Right renal pelvis (tissue), 4 donors: ENCODE measurements around the gene OR52N1. TPM values are rescaled to one million over a fixed set of nuclear protein-coding genes. Genes with fewer than 3 reads are reported as not detected.

Experiments
- polyA plus RNA-seq, 4 donors: library from polyadenylated mRNA; unstranded; fragments of 120-200 nt; gene quantifications; one replicate each; pipeline ENCODE4 v1.2.1, GENCODE V29; 2013; ENCODE audit not compliant: insufficient read length in 4 of 4

The OR52N1 gene
- polyA plus RNA-seq, 4 donors: not detected

Other genes starting within 250 kb of the OR52N1 start
- not detected for gene OR52H1, start 242.7 kb downstream of the OR52N1 start, polyA plus RNA-seq
- under 1 TPM in 1 of 4 donors, not detected in 3; 0.05 TPM for gene OR52B6, start 210.4 kb downstream of the OR52N1 start, polyA plus RNA-seq
- 10 to 100 TPM; 16.9 to 73.5 (median 39.6) TPM for gene TRIM6, start 194.6 kb downstream of the OR52N1 start, polyA plus RNA-seq
- gene TRIM34, start 166.3 kb downstream of the OR52N1 start, polyA plus RNA-seq: 10 to 100 TPM in 3 of 4 donors, 1 to 10 TPM in 1; 8.2 to 12.7 (median 11.5) TPM
- gene TRIM5, start 106.2 kb downstream of the OR52N1 start, polyA plus RNA-seq: 10 to 100 TPM; 34.8 to 46.9 (median 41.6) TPM
- gene TRIM22, start 101.5 kb downstream of the OR52N1 start, polyA plus RNA-seq: 10 to 100 TPM in 1 of 4 donors, 1 to 10 TPM in 3; 6.9 to 10.6 (median 7.9) TPM
- gene OR56B1, start 54.8 kb downstream of the OR52N1 start, polyA plus RNA-seq: not detected
- not detected for gene OR52N4, start 37.0 kb downstream of the OR52N1 start, polyA plus RNA-seq
- not detected for gene OR52N5, start 7.9 kb downstream of the OR52N1 start, polyA plus RNA-seq
- not detected for gene OR52N2, start 17.7 kb upstream of the OR52N1 start, polyA plus RNA-seq
- not detected for gene OR52E6, start 50.6 kb upstream of the OR52N1 start, polyA plus RNA-seq
- not detected for gene OR52E8, start 66.4 kb upstream of the OR52N1 start, polyA plus RNA-seq
- under 1 TPM in 1 of 4 donors, not detected in 3; 0.03 TPM for gene OR52E4, start 89.4 kb upstream of the OR52N1 start, polyA plus RNA-seq
- gene OR52E5, start 101.9 kb upstream of the OR52N1 start, polyA plus RNA-seq: not detected
- gene OR56A3, start 151.0 kb upstream of the OR52N1 start, polyA plus RNA-seq: under 1 TPM in 1 of 4 donors, not detected in 3; 0.05 TPM
- gene OR56A5, start 177.2 kb upstream of the OR52N1 start, polyA plus RNA-seq: not detected
- not detected for gene OR52L1, start 195.7 kb upstream of the OR52N1 start, polyA plus RNA-seq
- under 1 TPM in 2 of 4 donors, not detected in 2; 0.01 to 0.06 TPM for gene OR56A4, start 215.7 kb upstream of the OR52N1 start, polyA plus RNA-seq
- gene OR56A1, start 239.5 kb upstream of the OR52N1 start, polyA plus RNA-seq: under 1 TPM in 1 of 4 donors, not detected in 3; under 0.01 TPM